ENCODE results near the gene TMEM121B. TPM values are rescaled to one million over a fixed set of nuclear protein-coding genes. Genes with fewer than 3 reads are reported as not detected.

Gene TMEM121B
- total and polyA plus RNA-seq, 2 experiments from 2014 or later: 2.0 to 7.2 TPM

- no peaks in the 10 kb centered on the region for H3K36me3 ChIP-seq (ENCODE audit: insufficient read depth)
- no peak for DNase-seq (ENCODE audit: low spot score)
- H3K4me3 ChIP-seq: no peak overlapping the region
- H4K20me1 ChIP-seq (replicated peaks; ENCODE audit: insufficient read depth): no peaks in the 10 kb centered on the region; the same call in 1 of the 2 replicates
- no peaks in the 10 kb centered on the region for H3K4me1 ChIP-seq (ENCODE audit: insufficient read depth)
- Mint-ChIP-seq H3K36me3 (ENCODE audit: low read depth) (peaks cover 3% of the 10 kb centered on the region; the same call in 2 of the 3 replicates), H3K27me3 (ENCODE audit: insufficient read depth, low read depth, poor library complexity) (peaks cover 6% of the 10 kb centered on the region), H3K27ac (no peak overlapping the region), H3K4me3 (no peak overlapping the region), H3K4me1 (peaks cover 10% of the 10 kb centered on the region; the same call in 1 of the 3 replicates), H3K9me3 (no peaks in the 10 kb centered on the region; the same call in 2 of the 3 replicates)
- H2AFZ ChIP-seq: no peak overlapping the region
- no peaks in the 10 kb centered on the region for H3K79me2 ChIP-seq (replicated peaks; ENCODE audit: insufficient read depth)
- no peaks in the 10 kb centered on the region for H3F3A ChIP-seq (replicated peaks; ENCODE audit: low read depth)
- no peaks in the 10 kb centered on the region for H3K9me2 ChIP-seq (ENCODE audit: insufficient read depth)
- H3K27me3 ChIP-seq (ENCODE audit: insufficient read depth): no peaks in the 10 kb centered on the region
- no peak for ATAC-seq
- H3K27ac ChIP-seq (ENCODE audit: low read depth): no peak overlapping the region
- H3K4me2 ChIP-seq: no peak overlapping the region
- TF ChIP-seq POLR2AphosphoS5 (IDR thresholded peaks at IDR 0.05; ENCODE audit: low read depth) (no peak), EZH2 (IDR thresholded peaks at IDR 0.05; ENCODE audit: low read depth, unreplicated experiment) (no peak), ZNF331 (CRISPR knock-in tag; IDR thresholded peaks at IDR 0.05; ENCODE audit: low read depth) (no peak), ZNF114 (CRISPR knock-in tag; IDR thresholded peaks at IDR 0.05) (no peak), ZNF462 (CRISPR knock-in tag; IDR thresholded peaks at IDR 0.05) (no peak), CREB1 (CRISPR knock-in tag; IDR thresholded peaks at IDR 0.05; ENCODE audit: low read depth) (no peak), NANOG (IDR thresholded peaks at IDR 0.05; ENCODE audit: borderline replicate concordance) (no peak), JUNB (IDR thresholded peaks at IDR 0.05; ENCODE audit: unreplicated experiment) (no peak), STAT1 (IDR thresholded peaks at IDR 0.05; ENCODE audit: unreplicated experiment) (no peak), EZH2phosphoT487 (IDR thresholded peaks at IDR 0.05; ENCODE audit: unreplicated experiment) (no peak)
- TF ChIP-seq, protein P1, sequence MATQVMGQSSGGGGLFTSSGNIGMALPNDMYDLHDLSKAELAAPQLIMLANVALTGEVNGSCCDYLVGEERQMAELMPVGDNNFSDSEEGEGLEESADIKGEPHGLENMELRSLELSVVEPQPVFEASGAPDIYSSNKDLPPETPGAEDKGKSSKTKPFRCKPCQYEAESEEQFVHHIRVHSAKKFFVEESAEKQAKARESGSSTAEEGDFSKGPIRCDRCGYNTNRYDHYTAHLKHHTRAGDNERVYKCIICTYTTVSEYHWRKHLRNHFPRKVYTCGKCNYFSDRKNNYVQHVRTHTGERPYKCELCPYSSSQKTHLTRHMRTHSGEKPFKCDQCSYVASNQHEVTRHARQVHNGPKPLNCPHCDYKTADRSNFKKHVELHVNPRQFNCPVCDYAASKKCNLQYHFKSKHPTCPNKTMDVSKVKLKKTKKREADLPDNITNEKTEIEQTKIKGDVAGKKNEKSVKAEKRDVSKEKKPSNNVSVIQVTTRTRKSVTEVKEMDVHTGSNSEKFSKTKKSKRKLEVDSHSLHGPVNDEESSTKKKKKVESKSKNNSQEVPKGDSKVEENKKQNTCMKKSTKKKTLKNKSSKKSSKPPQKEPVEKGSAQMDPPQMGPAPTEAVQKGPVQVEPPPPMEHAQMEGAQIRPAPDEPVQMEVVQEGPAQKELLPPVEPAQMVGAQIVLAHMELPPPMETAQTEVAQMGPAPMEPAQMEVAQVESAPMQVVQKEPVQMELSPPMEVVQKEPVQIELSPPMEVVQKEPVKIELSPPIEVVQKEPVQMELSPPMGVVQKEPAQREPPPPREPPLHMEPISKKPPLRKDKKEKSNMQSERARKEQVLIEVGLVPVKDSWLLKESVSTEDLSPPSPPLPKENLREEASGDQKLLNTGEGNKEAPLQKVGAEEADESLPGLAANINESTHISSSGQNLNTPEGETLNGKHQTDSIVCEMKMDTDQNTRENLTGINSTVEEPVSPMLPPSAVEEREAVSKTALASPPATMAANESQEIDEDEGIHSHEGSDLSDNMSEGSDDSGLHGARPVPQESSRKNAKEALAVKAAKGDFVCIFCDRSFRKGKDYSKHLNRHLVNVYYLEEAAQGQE (IDR thresholded peaks at IDR 0.05; ENCODE audit: unreplicated experiment): no peak
- TF ChIP-seq, protein P2, sequence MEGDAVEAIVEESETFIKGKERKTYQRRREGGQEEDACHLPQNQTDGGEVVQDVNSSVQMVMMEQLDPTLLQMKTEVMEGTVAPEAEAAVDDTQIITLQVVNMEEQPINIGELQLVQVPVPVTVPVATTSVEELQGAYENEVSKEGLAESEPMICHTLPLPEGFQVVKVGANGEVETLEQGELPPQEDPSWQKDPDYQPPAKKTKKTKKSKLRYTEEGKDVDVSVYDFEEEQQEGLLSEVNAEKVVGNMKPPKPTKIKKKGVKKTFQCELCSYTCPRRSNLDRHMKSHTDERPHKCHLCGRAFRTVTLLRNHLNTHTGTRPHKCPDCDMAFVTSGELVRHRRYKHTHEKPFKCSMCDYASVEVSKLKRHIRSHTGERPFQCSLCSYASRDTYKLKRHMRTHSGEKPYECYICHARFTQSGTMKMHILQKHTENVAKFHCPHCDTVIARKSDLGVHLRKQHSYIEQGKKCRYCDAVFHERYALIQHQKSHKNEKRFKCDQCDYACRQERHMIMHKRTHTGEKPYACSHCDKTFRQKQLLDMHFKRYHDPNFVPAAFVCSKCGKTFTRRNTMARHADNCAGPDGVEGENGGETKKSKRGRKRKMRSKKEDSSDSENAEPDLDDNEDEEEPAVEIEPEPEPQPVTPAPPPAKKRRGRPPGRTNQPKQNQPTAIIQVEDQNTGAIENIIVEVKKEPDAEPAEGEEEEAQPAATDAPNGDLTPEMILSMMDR (conservative IDR thresholded peaks at IDR 0.05; ENCODE audit: low read depth in 2 of 2): no peak
- TF ChIP-seq, protein P3, sequence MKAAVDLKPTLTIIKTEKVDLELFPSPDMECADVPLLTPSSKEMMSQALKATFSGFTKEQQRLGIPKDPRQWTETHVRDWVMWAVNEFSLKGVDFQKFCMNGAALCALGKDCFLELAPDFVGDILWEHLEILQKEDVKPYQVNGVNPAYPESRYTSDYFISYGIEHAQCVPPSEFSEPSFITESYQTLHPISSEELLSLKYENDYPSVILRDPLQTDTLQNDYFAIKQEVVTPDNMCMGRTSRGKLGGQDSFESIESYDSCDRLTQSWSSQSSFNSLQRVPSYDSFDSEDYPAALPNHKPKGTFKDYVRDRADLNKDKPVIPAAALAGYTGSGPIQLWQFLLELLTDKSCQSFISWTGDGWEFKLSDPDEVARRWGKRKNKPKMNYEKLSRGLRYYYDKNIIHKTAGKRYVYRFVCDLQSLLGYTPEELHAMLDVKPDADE (IDR thresholded peaks at IDR 0.05): no peak
Observed at GRCh38 chr22:17109976-17110375, 11.2 kb downstream of the TMEM121B start.

Data from GM23338 (cell line).